HG03439 (cell line): ENCODE results near the gene ZNF337.
A peak's percentile ranks its signal among the peaks of the same experiment; 100 is the strongest.
"Not testable (repeated sequence)": the region's sequence is repeated elsewhere in the genome, so short reads cannot be mapped to it uniquely, and the experiment has no call there.

Experiments
- ATAC-seq: cut with Tn5 transposase; IDR thresholded peaks from one replicate; pipeline ENCODE4 v1.9.1; 2021; ENCODE audit warnings: mild to moderate bottlenecking, moderate library complexity; ENCODE audit not compliant: unreplicated experiment

The ZNF337 gene

DNA sequence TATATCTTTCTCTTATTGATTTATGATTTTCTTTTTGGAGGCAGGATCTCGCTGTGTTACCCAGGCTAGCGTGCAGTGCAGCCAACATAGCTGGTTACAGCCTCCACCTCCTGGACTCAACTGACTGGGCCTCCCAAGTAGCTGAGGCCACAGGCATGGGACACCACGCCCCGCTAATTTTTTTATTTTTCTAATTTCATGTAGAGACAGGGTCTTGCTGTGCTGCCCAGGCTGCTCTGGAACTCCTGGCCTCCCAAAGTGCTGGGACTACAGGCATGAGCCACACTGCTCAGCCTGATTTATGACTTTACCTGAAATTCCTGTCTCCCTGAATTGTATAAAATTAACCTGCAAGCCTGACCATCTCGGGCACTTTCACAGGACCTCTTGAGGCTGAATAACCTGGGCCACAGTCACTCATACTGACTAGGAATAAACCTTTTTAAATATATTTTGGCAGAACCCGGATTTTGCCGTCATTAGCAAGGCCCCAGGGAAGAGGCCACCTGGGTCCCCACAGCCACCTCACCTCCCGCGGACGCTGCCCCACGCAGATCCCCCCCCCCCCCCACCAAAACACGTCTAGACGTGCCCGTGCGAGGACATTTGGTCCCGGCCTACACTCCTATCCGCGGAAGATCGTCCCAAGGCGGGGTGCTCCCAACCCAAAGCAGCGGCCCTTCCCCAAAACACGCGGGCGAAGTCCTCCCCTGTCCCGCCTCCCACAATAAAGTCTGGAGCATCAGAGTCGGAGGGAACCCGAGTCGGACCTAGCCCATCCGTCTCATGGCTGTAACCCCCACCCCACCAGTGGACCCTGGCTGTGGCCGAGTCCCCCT is 902 bp downstream of the ZNF337 start:
- ATAC-seq, result no peak

DNA sequence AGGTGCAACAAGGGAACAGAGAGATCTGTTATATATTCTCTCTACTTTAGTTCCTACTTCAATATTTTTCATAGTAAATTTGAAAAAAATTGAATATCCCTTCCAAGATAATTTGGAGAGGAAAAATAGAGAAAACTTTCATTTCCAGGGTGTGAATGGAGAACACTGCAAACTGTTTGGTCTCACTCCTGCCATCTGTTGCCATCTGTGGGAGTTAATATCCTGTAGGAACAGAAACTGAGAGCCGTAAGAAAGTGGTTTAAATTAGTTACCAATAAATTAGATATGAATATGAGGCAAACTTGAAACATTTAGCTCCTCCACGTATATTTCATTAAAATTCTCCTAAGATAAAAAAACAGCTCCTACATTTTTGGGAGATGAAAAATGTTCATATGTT is 4.2 kb downstream of the ZNF337 start:
- no peak for ATAC-seq

GRCh38 chr20:25690427-25690826 is 6.2 kb downstream of the ZNF337 start:
- no peak for ATAC-seq

DNA sequence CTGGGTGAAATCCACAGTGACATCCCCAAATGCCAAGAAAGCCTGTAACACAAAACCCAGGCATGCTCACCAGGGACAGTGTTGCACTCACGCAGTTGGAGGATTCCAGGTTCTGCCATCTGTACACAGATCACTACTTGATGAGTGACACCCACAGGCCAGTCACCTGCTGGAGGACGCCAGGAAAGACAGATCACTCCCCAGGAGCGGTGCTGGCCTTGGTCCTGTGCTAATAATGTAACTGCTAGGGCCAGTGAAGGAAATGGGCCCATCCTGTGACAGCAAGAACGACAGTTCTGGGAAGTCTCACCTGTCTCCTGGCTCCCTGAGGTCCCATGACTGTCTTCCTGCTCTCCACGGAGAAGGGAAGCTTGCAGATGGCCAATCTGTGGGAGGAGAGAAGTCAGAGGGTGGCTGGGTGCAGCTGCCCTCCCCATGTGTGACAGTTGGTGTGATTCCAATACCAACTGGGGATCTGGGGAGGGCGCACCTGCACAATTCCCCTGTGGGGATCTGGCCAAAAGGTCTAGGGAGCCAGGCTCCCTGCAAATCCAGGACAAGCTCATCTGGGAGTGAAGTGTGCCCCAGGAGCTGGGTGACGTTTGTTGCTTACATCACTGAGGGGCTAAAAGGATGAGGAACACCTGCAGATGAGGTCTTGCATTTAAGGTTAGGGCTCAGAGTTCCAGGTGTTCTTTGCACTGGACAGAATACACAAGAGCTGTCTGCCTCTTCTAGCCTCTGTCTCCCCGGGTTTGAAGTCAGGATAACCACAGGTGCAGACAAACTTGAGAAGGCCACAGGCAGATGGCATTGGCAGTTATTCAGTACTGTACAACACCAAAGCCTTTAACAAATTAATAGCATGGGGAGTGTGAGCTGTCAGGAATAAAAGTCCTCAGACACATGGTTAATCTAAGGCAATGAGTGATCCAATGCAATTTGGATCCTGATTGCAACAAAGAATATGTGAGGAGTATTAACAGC is 10.3 kb downstream of the ZNF337 start:
- peak; percentile 34 for ATAC-seq

GRCh38 chr20:25685276-25686080 is 11.2 kb downstream of the ZNF337 start:
- peak; percentile 78 for ATAC-seq

DNA sequence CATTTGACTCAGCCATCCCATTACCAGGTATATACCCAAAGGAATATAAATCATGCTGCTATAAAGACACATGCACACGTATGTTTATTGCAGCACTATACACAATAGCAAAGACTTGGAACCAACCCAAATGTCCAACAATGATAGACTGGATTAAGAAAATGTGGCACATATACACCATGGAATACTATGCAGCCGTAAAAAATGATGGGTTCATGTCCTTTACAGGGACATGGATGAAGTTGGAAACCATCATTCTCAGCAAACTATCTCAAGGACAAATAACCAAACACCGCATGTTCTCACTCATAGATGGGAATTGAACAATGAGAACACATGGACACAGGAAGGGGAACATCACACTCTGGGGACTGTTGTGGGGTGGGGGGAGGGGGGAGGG is 12.8 kb downstream of the ZNF337 start:
- ATAC-seq, result not testable (repeated sequence)

- no peak for ATAC-seq
Observed at GRCh38 chr20:25683050-25683449, 13.6 kb downstream of the ZNF337 start.

DNA sequence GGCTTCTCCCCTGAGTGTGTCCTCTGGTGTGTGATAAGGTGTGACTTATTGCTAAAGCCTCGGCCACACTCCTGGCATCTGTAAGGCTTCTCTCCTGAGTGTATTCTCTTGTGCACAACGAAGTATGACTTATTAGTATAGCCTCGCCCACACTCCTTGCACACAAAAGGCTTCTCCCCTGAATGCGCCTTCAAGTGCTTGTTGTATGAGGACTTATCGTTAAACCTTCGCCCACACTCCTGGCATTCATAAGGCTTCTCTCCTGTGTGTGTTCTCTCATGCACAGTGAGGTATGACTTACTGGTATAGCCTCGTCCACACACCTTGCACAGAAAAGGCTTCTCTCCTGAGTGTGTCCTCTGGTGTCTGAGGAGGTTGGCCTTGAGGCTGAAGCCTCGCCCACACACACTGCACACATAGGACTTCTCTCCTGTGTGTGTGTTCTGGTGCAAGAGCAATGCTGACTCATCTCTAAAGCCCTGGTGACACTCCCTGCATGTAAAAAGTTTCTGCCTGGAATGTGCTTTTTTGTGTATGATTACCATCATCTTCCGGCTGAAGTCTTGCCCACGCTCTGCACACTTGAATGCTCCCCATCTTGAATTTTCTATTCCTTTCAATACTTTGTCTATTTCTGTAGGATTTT is 20.4 kb downstream of the ZNF337 start:
- ATAC-seq, result peak; percentile 58

DNA sequence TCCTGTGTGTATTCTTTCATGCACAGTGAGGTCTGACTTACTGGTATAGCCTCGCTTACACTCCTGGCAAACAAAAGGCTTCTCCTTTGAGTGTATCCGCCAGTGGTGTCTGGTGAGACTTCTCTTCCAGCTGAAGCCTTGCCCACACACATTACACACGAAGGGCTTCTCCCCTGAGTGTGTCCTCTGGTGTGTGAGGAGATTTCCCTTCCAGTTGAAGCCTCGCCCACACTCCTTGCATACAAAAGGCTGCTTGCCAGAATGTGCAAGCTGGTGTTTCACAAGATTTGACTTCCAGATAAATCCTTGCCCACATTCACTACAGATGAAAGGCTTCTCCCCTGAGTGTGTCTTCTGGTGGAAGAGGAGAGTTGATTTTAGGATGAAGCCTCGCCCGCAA is 21.5 kb downstream of the ZNF337 start:
- no peak for ATAC-seq

DNA sequence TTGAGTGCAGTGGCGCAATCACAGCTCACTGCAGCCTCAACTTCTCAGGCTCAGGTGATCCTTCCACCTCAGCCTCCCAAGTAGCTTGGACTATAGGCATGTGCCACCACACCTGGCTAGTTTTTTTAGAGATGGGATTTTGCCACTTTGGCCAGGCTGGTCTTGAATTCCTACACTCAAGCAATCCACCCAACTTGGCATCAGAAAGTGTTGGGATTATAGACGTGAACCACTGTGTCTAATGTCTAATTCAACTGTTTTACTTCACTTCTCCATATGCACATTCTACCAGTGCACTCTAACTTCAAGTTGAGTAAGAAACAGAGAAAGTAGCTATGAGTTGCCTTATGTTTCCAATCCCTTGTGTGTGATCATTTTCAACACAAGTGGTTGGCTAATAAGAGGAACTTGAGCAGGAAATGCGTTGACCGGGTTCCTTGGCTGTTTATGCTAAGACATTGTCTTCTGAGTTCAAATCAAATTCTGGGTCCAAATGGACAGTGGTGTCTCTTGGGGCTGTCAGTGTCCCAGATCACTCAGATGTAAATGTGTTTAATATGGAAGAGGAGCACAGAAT is 23.9 kb downstream of the ZNF337 start:
- ATAC-seq, result no peak

GRCh38 chr20:25669826-25670422 is 26.7 kb downstream of the ZNF337 start:
- ATAC-seq, result no peak

DNA sequence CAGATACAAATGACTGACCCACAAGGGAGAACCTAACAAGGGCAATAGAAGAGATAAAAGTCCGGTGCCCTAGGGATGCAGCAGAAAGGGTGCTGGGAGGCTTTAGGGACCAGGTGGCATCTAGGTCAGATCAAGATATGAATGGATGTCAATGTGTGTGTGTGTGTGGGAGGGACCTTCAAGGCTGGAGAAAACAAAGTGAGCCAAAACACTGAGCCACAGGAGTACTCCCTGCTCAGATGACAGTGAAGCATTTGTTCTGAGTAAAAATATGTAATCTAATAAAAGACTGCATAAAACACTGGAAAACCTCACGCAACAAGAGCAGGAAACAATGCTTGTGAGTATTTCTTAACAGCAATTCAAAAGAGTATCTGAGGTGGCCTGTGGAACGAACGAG is 28.2 kb downstream of the ZNF337 start:
- no peak for ATAC-seq

- ATAC-seq, result no peak
Observed at GRCh38 chr20:25659999-25660398, 36.7 kb downstream of the ZNF337 start.

DNA sequence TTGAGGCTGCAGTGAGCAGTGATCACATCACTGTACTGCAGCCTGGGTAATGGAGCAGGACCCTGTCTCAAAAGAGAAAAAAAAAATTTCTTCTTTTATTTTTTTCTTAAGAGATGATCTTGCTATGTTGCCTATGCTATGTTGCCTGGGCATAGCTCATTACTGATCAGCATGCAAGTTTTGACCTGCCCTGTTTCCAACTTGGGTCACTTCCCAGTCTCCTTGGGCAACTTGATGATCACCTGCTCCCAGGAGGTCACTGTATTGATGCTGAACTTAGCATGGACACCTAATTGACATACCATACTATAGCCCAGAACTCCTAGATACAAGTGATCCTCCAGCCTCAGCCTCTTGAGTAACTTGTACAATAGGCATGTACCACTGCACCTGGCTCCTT is 42.2 kb downstream of the ZNF337 start:
- no peak for ATAC-seq

- ATAC-seq, result not testable (repeated sequence)
Observed at GRCh38 chr20:25652866-25653265, 43.8 kb downstream of the ZNF337 start.

DNA sequence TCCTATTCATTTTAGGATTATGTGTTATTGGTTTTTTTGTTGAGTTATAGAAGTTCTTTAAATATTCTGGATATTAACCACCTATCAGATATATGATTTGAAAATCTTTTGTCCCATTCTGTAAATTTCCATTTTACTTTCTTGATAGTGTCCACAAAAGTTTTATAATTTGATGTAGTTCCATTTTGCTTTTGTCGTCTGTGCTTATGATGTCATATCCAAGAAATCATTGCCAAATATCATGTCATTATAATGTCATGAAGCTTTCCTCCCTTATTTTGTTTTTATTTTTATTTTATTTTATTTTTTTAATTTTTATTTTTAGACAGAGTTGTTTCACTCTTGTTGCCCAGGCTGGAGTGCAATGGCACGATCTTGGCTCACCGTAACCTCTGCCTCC is 51.8 kb downstream of the ZNF337 start:
- no peak for ATAC-seq

GRCh38 chr20:25643716-25644115 is 52.9 kb downstream of the ZNF337 start:
- ATAC-seq, result no peak

GRCh38 chr20:25637247-25637646 is 59.4 kb downstream of the ZNF337 start:
- no peak for ATAC-seq

GRCh38 chr20:25632940-25633790 is 63.5 kb downstream of the ZNF337 start:
- ATAC-seq, result no peak
